AG09309 (cell line): ENCODE results near the gene ZFPM1.

Experiments used
- DNase-seq: peaks from one replicate; pipeline ENCODE4 v3.0.0-alpha.2; 2010; ENCODE audit warnings: low read depth
- H3K4me3 ChIP-seq: 2 replicates; pipeline ENCODE4 v1.5.1; 2011; ENCODE audit warnings: mild to moderate bottlenecking, low read depth, low read length, moderate library complexity; ENCODE audit not compliant: control insufficient read depth
- TF ChIP-seq, protein P1 (sequence below): IDR thresholded peaks from 2 replicates; pipeline ENCODE4 v1.5.1; 2011; ENCODE audit warnings: mild to moderate bottlenecking, low read depth, low read length, inconsistent platforms; ENCODE audit not compliant: insufficient read depth, control insufficient read depth; ENCODE audit errors: missing control alignments

ZFPM1 gene

DNA sequence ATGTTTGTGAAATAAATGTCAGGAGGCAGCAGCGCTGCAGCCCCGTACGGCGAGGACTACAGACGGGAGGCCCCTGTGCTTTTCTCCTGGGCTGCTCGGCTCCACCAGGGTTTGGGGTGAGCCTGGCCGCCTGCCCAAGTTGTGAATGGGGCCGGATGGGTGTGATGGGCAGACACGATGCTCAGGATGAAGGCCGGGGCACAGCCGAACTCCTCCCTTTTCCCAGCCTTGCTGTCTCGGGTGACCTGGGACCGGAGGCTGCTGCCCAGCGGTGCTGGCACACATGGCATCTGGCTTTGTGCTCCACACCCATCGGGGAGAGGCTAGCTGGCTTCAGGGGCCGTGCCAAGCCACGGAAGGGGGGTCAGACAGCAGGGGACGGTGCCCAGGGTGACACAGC is 34.2 kb upstream of the ZFPM1 start:
- no peak overlapping the region for H3K4me3 ChIP-seq
- DNase-seq, result no peak
- TF ChIP-seq, protein P1, sequence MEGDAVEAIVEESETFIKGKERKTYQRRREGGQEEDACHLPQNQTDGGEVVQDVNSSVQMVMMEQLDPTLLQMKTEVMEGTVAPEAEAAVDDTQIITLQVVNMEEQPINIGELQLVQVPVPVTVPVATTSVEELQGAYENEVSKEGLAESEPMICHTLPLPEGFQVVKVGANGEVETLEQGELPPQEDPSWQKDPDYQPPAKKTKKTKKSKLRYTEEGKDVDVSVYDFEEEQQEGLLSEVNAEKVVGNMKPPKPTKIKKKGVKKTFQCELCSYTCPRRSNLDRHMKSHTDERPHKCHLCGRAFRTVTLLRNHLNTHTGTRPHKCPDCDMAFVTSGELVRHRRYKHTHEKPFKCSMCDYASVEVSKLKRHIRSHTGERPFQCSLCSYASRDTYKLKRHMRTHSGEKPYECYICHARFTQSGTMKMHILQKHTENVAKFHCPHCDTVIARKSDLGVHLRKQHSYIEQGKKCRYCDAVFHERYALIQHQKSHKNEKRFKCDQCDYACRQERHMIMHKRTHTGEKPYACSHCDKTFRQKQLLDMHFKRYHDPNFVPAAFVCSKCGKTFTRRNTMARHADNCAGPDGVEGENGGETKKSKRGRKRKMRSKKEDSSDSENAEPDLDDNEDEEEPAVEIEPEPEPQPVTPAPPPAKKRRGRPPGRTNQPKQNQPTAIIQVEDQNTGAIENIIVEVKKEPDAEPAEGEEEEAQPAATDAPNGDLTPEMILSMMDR, result no peak

DNA sequence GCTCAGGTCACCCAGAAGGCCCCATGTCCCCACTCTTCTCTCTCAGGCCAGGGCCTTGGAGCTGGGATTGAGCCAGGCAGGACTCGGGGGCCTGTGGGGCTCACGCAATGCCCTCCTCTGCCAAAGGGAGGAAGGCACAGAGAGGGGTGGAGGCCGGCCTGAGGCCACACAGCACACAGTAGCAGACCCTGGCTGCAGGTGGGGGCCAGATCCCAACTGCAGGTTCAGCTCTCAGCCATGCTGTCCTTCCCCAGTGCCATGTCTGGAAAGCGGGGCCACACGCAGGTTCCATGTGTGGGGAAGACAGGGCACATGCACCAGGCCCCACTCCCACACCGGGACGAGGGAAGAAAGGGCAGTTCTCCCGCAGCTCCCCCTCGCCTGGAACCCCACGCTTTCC is 33.3 kb upstream of the ZFPM1 start:
- TF ChIP-seq, protein P1, result no peak
- H3K4me3 ChIP-seq, result no peak overlapping the region
- no peak for DNase-seq

DNA sequence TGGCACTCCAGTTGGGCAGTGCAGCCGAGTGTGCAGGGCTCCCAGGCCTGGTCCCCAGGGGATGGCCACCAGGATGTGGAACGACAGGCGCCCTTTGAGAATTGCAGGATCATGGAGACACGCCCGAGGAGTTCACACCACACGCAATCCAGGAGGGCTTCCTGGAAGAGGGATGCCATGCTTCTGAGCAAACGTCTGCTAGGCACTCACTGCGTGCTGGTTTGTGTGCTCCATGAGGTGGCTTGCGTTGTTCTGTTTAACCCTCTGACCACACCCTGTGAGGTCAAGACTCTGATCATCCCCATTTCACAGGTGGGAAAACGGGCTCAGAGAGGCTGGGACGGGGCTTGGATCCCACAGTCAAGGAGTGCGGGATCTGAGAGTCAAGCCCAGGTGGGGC is 32.6 kb upstream of the ZFPM1 start:
- no peak for DNase-seq
- TF ChIP-seq, protein P1, result no peak
- no peak overlapping the region for H3K4me3 ChIP-seq

DNA sequence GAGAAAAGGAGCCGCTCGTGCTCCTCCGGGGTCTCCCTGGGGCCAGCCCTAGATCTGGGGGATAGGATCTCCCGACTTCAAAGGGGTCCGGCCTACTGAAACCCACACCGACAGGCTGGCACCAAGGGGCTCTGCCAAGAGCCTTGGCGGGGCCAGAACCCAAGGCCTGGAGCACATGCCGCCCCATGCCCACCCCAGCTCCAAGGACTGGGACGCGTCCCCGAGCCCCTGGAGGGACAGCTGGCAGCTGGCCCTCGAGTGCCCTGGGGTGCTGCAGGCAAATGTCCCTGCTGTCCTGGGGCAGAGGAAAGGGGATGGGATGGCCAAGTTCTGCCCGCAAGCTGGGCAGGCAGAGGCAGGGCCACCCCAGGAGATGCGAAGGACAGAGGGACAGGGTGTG is 31.8 kb upstream of the ZFPM1 start:
- H3K4me3 ChIP-seq, result no peak overlapping the region
- no peak for DNase-seq
- TF ChIP-seq, protein P1, result no peak

DNA sequence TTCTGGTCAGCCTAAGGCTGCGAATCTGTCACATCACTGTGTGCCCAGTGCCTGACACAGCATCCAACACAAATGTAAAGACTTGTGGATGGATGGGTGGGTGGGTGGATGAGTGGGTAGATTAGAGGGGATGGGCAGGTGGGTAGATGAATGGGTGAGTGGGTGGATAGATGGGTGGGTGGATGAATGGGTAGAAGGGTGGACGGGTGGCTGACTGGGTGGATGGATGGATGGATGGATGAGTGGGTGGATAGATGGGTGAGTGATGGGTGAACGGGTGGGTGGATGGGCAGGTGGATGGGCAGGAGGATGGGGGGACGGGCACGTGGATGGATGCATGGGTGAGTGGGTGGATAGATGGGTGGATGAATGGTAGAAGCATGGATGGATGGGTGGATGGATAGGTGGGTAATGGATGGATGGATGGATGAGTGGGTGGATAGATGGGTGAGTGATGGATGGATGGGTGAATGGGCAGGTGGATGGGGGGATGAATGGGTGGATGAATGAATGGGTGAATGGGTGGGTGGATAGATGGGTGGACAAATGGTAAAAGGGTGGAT is 31.1 kb upstream of the ZFPM1 start:
- DNase-seq, result no peak
- no peak overlapping the region for H3K4me3 ChIP-seq
- TF ChIP-seq, protein P1, result no peak

DNA sequence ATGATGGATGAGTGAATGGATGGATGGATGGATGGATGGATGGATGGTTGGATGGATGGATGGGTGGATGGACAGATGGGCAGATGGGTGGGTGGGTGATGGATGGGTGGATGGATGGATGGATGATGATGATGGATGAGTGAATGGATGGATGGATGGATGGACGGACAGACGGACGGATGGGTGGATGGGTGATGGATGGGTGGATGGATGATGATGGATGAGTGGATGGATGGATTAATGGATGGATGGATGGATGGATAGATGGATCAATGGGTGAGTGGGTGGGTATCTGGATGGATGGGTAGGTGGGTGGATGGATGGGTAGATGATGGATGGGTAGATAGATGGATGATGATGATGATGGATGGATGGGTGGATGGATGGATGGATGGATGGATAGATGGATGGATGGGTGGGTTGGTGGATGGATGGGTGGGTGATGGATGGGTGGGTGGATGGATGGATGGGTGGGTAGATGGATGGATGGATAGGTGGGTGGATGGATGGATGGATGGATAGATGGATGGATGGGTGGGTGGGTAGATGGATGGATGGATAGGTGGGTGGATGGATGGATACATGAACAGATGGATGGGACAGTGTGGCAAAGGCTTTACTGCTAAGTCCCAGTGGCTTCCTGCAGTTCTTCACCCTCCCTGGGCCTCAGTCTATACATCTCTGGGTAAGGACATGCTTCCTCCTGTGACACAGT is 30.2 kb upstream of the ZFPM1 start:
- H3K4me3 ChIP-seq, result no peak overlapping the region
- DNase-seq, result no peak
- TF ChIP-seq, protein P1, result no peak
